ENCODE measurements around the gene C16orf89.
"Not testable (repeated sequence)": the region's sequence is repeated elsewhere in the genome, so short reads cannot be mapped to it uniquely, and the experiment has no call there.

- not testable (repeated sequence) for TF ChIP-seq CTCF, POLR2A, EP300 (IDR thresholded peaks at IDR 0.05)
Measured at GRCh38 chr16:5090592-5090991, 24.8 kb upstream of the C16orf89 start.
